Ramos (cell line): ENCODE data around the gene PLK4.

ENCODE experiments used
- in situ Hi-C: fragments of 300-500 bp; cut with MboI; formaldehyde crosslinking; loops from one replicate; pipeline ENCODE4 v1.14.3; 2022; ENCODE audit warnings: low sequenced_read_pairs; ENCODE audit not compliant: unreplicated experiment

PLK4 gene

DNA sequence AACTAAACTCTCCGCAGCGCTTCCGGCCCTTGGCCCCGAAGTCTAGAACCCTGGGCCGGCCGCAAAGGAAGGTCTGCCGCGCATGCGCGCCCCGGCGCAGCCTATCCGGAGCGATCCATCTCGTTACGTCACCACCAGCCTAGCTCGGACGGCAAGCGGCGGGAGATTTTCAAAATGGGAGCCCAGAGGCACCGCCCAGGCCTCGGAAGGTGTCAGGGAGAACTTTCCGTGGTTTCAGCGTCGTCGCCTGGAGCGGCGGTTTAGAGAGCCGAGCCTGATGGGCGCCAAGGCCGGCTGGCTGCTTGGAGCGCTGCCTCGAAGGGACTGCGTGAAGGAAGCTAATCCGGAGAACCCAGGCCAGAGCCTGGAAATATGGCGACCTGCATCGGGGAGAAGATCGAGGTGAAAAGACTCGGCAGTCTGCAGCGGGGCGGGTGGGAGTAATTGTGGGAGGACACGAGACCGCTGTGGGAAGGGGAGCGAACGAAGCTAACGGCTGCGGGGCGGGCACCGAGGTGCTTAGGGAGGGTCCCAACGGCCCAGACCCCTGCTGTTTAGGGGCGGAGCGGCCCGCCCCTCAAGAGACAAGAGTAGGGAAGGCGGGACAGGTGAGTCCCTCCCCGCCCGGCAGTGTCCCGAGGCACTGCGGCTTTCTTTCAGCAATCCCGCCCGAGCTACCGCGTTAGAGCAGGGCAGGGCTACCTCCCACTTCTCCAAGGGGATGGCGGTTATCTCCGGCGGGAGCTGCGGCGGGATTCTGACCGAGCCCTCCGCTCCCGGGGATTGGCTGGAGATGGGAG lies at the start of gene PLK4:
Gene PLK4, plus strand, starts transcription at position 131 of the 800 bp plus-strand sequence. Its CDS starts 242 bp downstream, at position 373.
- in situ Hi-C loops, result no loop called here

DNA sequence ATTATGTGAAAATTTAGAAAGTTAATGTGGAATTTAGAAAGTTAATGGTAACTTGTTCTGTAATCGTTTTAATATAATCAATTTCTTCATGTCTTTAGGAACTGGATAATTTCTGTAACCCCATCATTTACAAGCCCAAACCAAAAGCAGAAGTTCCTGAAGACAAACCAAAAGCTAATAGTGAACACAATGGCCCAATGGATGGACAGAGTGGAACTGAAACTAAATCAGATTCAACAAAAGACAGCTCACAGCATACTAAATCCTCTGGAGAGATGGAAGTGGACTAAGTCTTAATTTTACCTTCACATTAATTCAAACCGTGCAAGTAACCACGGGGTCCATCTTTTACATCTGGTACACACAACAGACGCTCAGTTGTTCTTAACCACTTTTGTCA lies 48.1 kb upstream of the PLK4 start:
- in situ Hi-C loops, result no loop called here

GRCh38 chr4:127843704-127844600 lies 36.7 kb upstream of the PLK4 start:
- in situ Hi-C loops, result no loop called here

DNA sequence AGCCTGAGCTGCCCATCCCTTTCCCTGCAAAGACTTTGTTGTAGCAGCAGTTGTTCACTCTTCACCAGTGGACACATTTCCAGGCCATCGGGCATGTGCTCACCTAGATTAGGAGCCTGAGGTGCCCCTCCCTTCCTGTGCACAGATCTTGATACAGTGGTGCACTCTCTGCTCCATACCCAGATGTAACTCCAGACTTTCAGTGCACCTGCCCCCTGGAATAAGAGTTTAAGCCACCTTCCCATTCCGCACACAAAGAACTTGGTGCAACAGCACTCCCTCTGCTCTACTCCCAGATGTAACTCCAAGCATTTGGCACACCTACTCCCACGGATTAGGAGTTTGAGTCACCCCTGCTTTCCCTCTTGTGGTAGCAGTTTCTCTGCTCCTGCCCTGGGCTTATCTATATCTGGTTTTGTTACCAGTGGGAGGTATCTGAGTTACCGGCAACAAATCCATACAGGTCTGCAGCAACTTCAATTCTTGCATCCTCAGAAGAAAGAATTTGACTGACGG lies 36.0 kb upstream of the PLK4 start:
- in situ Hi-C loops, result no loop called here

- in situ Hi-C loops, result no loop called here
Measured at GRCh38 chr4:127846061-127846460, 34.6 kb upstream of the PLK4 start.

- in situ Hi-C loops, result no loop called here
Measured at GRCh38 chr4:127846765-127847164, 33.9 kb upstream of the PLK4 start.

GRCh38 chr4:127849505-127850234 lies 31.0 kb upstream of the PLK4 start:
- in situ Hi-C loops, result no loop called here

DNA sequence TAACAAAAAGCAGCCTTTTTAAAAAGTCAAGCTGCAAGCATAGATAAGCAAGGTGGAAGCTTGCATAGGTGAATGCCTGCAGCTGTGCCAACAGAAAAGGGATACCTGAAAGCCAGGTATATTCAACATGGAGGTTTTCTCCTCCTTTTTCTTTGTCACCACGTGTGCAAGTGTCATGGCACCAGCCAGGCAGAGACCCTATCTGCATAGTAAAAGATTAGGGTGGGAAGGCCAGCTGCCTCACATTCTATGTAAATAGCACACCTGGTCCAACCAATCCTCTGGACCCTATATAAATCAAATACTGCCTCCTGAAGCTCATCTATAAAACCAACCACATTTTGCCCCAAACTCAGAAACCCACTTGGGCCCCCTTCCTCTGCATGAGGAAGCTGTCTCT lies 28.0 kb upstream of the PLK4 start:
- in situ Hi-C loops, result no loop called here

- in situ Hi-C loops, result no loop called here
Measured at GRCh38 chr4:127856196-127856812, 24.4 kb upstream of the PLK4 start.

GRCh38 chr4:127856813-127857447 lies 23.8 kb upstream of the PLK4 start:
- in situ Hi-C loops, result no loop called here

DNA sequence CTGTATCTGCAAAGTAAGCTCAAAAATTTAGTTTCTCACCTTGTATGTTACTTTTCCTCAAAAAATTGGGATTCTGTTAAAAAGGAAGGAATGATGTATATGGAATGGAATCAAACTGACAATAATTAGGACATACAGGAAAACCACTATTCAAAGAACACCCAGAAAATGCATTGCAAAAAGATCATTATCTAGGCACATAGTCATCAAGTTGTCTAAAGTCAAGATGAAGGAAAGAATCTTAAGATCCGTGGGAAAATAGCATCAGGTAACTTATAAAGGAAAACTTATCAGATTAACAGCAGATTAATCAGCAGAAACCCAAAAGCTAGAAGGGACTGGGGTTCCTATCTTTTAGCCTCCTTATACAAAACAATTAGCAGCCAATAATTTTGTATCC lies 23.1 kb upstream of the PLK4 start:
- in situ Hi-C loops, result no loop called here

DNA sequence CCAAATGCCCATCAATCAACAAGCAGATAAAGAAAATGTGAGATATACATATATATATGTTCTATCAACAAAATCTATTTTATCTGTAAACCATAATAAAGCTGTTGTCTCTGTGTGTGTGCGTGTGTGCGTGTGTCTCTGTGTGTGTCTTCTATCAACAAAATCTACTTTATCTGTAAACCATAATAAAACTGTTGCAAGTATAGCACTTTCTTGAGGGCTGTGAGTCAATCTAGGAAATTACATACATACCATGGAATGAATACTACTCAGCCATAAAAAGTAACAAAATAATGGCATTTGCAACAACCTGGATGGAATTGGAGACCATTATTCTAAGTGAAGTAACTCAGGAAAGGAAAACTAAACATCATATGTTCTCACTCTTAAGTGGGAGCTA lies 12.5 kb upstream of the PLK4 start:
- in situ Hi-C loops, result no loop called here

DNA sequence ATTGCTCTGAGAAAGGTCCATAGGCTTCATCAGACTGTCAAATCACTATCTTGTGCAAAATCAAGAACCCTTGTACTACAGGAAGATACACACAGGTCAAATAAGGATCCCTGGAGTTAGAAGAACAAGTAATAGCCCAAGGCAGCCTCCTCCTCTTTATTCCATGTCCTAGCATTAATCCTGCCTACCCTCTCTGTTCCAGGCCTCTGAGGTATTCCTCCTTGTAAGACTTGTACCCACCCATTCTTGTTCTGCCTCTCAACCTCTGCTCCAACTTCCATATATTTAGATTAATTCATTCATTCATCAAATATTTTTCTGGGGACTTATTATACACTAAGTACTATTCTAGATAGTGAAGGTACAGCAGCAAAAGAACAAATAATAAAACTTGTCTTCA lies 10.4 kb upstream of the PLK4 start:
- in situ Hi-C loops, result no loop called here

DNA sequence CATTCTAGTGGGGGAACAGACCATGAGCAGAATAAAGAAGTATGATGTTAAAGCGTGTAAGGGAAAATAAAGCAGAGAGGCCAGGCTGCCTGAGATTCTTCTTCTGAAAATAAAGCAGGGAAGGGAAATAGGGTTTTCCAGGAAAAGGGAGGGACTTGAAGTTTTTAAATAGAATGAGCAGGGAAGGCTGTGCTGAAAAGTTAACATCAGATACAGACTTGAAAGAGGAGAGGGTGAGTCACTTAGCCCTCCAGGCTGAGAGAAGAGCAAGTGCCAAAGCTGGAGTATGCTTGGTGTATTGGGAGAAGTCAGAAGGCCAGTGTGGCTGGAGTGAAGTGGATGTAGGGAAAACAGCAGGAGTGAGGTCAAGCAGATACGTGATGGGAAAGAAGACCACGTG lies 10.0 kb upstream of the PLK4 start:
- in situ Hi-C loops, result no loop called here

- in situ Hi-C loops, result no loop called here
Measured at GRCh38 chr4:127875791-127876190, 4.9 kb upstream of the PLK4 start.

GRCh38 chr4:127881563-127881864 lies 821 bp downstream of the PLK4 start:
- in situ Hi-C loops, result no loop called here

DNA sequence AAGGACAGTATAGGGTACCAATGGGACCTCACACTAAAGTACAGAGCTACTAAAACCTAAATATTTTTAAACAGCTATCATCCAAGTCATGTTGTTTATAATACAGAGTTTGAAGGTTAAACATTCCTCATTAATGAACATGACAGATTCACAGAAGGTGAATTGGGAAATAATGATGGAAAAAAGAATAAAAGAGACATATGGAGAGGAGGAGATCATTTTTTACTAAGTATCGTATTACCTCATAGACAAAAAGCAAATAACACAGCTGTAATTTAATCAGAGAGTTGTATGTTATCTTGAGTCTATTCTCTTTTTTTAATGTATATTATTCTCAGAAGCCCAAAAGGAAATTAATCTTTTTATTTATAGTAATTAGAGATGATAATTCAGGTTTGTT lies 7.9 kb downstream of the PLK4 start:
- in situ Hi-C loops, result no loop called here

DNA sequence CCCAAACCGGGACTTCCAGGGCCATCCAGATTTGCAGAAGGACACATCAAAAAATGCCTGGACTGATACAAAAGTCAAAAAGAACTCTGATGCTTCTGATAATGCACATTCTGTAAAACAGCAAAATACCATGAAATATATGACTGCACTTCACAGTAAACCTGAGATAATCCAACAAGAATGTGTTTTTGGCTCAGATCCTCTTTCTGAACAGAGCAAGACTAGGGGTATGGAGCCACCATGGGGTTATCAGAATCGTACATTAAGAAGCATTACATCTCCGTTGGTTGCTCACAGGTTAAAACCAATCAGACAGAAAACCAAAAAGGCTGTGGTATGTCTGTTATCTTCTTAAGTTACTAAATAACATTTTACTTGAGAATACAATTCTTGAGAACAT lies 9.2 kb downstream of the PLK4 start:
- in situ Hi-C loops, result no loop called here

GRCh38 chr4:127896069-127896468 lies 15.4 kb downstream of the PLK4 start:
- in situ Hi-C loops, result no loop called here

DNA sequence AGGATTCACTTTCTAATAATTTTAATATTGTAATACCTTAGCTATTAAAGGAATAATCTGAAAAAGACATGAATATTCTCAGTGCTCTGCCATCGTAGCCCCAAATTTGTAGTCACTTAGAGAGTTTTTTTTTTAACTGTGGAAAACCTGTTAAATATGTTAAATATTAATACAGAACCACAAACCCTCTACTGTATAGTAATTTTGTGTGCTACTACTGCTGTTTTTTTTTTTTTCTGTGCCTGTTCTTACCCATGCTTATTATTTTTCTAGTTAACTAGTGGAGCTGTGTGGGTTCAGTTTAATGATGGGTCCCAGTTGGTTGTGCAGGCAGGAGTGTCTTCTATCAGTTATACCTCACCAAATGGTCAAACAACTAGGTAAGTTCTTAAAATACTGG lies 15.8 kb downstream of the PLK4 start:
- in situ Hi-C loops, result no loop called here
